Left lung (tissue), 10 donors: Measurements from ENCODE around the gene RAD9A. TPM values are rescaled to one million over a fixed set of nuclear protein-coding genes. Genes with fewer than 3 reads are reported as not detected.

Experiments used
- ATAC-seq: fragments of 200-7000 bp; cut with Tn5 transposase; one replicate; pipeline ENCODE4 v1.9.1; 2020; ENCODE audit warnings: moderate library complexity
- DNase-seq, 4 donors: peaks; one replicate each; pipeline ENCODE4 v3.0.0-alpha.2; 2013 to 2020
- H3K27ac ChIP-seq, 2 donors: fragments of 200-600 bp; sonication (generic) in 1 of 2; one replicate each; pipeline versions ENCODE4 v1.5.0 to v1.8.0; 2020 to 2021
- H3K27me3 ChIP-seq, 2 donors: fragments of 200-600 bp; sonication (generic) in 1 of 2; one replicate each; pipeline versions ENCODE4 v1.5.0 to v1.8.0; 2020 to 2021
- H3K36me3 ChIP-seq, 2 donors: fragments of 200-600 bp; sonication (generic) in 1 of 2; one replicate each; pipeline versions ENCODE4 v1.5.0 to v1.8.0; 2020 to 2021
- H3K4me1 ChIP-seq, 2 donors: fragments of 200-600 bp; one replicate each; pipeline ENCODE4 v1.8.0; 2021
- H3K4me3 ChIP-seq, 2 donors: fragments of 200-600 bp; sonication (generic) in 1 of 2; one replicate each; pipeline versions ENCODE4 v1.5.0 to v1.8.0; 2020 to 2021; ENCODE audit warnings: mild to moderate bottlenecking in 1 of 2
- H3K9me3 ChIP-seq, 2 donors: fragments of 200-600 bp; sonication (generic) in 1 of 2; one replicate each; pipeline versions ENCODE4 v1.5.0 to v1.8.0; 2020 to 2021
- intact Hi-C, 2 donors: fragments of 100-400 bp; cut with DNase I; formaldehyde crosslinking; loops; one replicate each; pipeline versions ENCODE4 v1.11.2 to v1.14.2; 2022
- polyA plus RNA-seq, 6 donors: library from polyadenylated mRNA; unstranded; fragments of 120-200 nt; gene quantifications; one replicate each; pipeline ENCODE4 v1.2.1, GENCODE V29; 2013; ENCODE audit not compliant: insufficient read length in 6 of 6
- total RNA-seq, 2 donors: library from RNA; stranded (reverse); fragmentation: NEBNext Ultra II Directional; extraction: Animal tissue kit (Norgen Biotek cat#: 25700); gene quantifications; one replicate each; pipeline ENCODE4 v1.2.1, GENCODE V29; 2021
- TF ChIP-seq, protein P1 (sequence below), 2 donors: fragments of 200-600 bp; sonication (generic) in 1 of 2; IDR thresholded peaks; one replicate each; pipeline versions ENCODE4 v1.5.0 to v1.8.0; 2021; ENCODE audit warnings: antibody characterized with exemption in 2 of 2
- donor health status: DM: no; HTN: yes; CAD: no.
- donor health status: DM: no; HTN: no; CAD: no.

Gene RAD9A
- total and polyA plus RNA-seq, 8 donors = 18.4 to 31.3 (median 23.7) TPM

DNA sequence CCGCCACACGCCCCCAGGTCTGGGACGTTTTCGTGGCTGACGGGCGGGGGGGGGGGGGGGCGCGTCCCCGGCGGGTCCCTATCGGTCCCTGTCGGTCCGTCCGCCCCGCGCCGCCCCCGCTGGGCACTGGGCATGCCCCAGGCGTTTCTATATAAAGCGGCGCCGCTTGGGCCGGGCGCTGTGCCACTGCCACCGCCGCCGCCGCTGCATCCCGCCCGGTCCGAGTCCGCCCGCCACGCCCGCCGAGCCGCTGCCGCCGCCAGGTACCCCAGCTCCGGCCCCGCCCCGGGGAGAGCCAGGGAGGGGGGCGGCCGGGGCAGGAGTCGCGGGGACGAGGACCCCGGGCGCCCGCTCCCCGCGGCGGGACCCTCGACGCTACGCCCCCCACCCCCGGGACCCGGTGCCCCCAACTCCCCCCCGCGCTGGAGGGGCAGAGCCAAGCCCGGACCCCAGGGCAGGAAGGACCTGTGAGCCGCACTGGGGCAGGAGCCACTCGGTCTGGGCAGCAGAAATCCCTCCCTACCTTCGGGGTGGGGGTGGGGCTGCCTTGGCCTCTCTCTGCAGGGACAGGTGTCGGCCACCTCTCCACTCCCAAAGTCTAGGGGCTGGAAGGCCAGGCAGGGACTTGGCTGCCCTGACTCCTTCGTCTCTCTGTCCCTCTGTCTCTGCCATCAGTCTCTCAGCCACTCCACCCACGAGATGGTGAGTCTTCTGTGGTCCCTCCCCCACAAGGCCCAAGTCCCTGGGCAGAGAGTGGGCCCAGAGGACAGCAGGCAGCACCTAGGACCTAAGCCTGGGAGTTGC lies 23.9 kb downstream of the RAD9A start, which contains the start of gene CARNS1:
Gene CARNS1, plus strand, starts transcription at position 178 of the 804 bp plus-strand sequence. Its CDS starts 522 bp downstream, at position 700.
- no peak within 1 kb of the TSS for H3K27ac ChIP-seq
- peak in 1 of 4 donors; percentile 80 for DNase-seq

GRCh38 chr11:67416416-67417335 lies 24.9 kb downstream of the RAD9A start:
- intact Hi-C loops = no loop called here
- Histone ChIP-seq H3K27me3 (peaks cover 0 to 37% of the 10 kb centered on the region in 2 donors), H3K4me3 (no peak overlapping the region), H3K4me1 (peaks cover 16 to 56% of the 10 kb centered on the region in 2 donors), H3K27ac (peak overlapping the region in 1 of 2 donors; percentile 8), H3K36me3 (no peaks in the 10 kb centered on the region), H3K9me3 (no peaks in the 10 kb centered on the region)
- ATAC-seq (no peak), DNase-seq (peak in 1 of 4 donors; percentile 68)
- TF ChIP-seq, protein P1, sequence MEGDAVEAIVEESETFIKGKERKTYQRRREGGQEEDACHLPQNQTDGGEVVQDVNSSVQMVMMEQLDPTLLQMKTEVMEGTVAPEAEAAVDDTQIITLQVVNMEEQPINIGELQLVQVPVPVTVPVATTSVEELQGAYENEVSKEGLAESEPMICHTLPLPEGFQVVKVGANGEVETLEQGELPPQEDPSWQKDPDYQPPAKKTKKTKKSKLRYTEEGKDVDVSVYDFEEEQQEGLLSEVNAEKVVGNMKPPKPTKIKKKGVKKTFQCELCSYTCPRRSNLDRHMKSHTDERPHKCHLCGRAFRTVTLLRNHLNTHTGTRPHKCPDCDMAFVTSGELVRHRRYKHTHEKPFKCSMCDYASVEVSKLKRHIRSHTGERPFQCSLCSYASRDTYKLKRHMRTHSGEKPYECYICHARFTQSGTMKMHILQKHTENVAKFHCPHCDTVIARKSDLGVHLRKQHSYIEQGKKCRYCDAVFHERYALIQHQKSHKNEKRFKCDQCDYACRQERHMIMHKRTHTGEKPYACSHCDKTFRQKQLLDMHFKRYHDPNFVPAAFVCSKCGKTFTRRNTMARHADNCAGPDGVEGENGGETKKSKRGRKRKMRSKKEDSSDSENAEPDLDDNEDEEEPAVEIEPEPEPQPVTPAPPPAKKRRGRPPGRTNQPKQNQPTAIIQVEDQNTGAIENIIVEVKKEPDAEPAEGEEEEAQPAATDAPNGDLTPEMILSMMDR (IDR thresholded peaks at IDR 0.05) = no peak

More for the DNA sequence above, 23.9 kb downstream of the RAD9A start, which contains the start of gene CARNS1:
- peak; percentile 4 for ATAC-seq
- Histone ChIP-seq H3K36me3 (no peaks in the 10 kb centered on the region), H3K27me3 (peaks cover 0 to 40% of the 10 kb centered on the region in 2 donors), H3K4me3 (no peak within 1 kb of the TSS), H3K9me3 (no peaks in the 10 kb centered on the region), H3K4me1 (peaks cover 16 to 51% of the 10 kb centered on the region in 2 donors)
- TF ChIP-seq, protein P1 (IDR thresholded peaks at IDR 0.05) = no peak
- intact Hi-C loops = no loop called here

- no peak for DNase-seq
- Histone ChIP-seq H3K4me3 (no peak overlapping the region), H3K9me3 (no peaks in the 10 kb centered on the region), H3K36me3 (no peaks in the 10 kb centered on the region), H3K27me3 (peaks cover 0 to 37% of the 10 kb centered on the region in 2 donors), H3K4me1 (peaks cover 16 to 56% of the 10 kb centered on the region in 2 donors), H3K27ac (peak overlapping the region in 1 of 2 donors; percentile 8)
- no peak for ATAC-seq
- TF ChIP-seq, protein P1 (IDR thresholded peaks at IDR 0.05) = no peak
- intact Hi-C loops = no loop called here
Measured at GRCh38 chr11:67417425-67417824, 25.6 kb downstream of the RAD9A start.

GRCh38 chr11:67418476-67419281 lies 26.9 kb downstream of the RAD9A start:
- Histone ChIP-seq H3K9me3 (no peaks in the 10 kb centered on the region), H3K36me3 (no peaks in the 10 kb centered on the region), H3K27ac (no peak overlapping the region), H3K4me1 (peaks cover 16 to 56% of the 10 kb centered on the region in 2 donors), H3K4me3 (no peak overlapping the region), H3K27me3 (peaks cover 0 to 37% of the 10 kb centered on the region in 2 donors)
- TF ChIP-seq, protein P1 (IDR thresholded peaks at IDR 0.05) = no peak
- ATAC-seq = no peak
- peak in 1 of 4 donors; percentile 83 for DNase-seq
- intact Hi-C loops = no loop called here
